Right renal pelvis (tissue), 4 donors: ENCODE measurements around the gene CEL. TPM values are rescaled to one million over a fixed set of nuclear protein-coding genes. Genes with fewer than 3 reads are reported as not detected.
"Not testable (repeated sequence)": the region's sequence is repeated elsewhere in the genome, so short reads cannot be mapped to it uniquely, and the experiment has no call there.

Experiments
- DNase-seq, 4 donors: peaks; one replicate each; pipeline ENCODE4 v3.0.0-alpha.2; 2013; ENCODE audit warnings: low read depth in 4 of 4, low spot score in 3 of 4, missing footprints in 1 of 4
- polyA plus RNA-seq, 4 donors: library from polyadenylated mRNA; unstranded; fragments of 120-200 nt; gene quantifications; one replicate each; pipeline ENCODE4 v1.2.1, GENCODE V29; 2013; ENCODE audit not compliant: insufficient read length in 4 of 4

The CEL gene
- polyA plus RNA-seq: 1 to 10 TPM; 3.3 to 5.4 (median 4.6) TPM

GRCh38 chr9:133061764-133062145 lies at the start of gene CEL:
Gene CEL, plus strand, starts transcription at chr9:133061981. Its CDS starts 22 bp downstream, at chr9:133062003.
- not testable (repeated sequence) for DNase-seq

GRCh38 chr9:133014696-133015095 lies 47.1 kb upstream of the CEL start:
- DNase-seq: no peak

GRCh38 chr9:133023117-133023890 lies 38.5 kb upstream of the CEL start:
- no peak for DNase-seq

- no peak for DNase-seq
These were observed 35.4 kb upstream of the CEL start for GRCh38 chr9:133026426-133026825.

- no peak for DNase-seq
These were observed 34.6 kb upstream of the CEL start for GRCh38 chr9:133027134-133027533.

- DNase-seq: no peak
These were observed 33.6 kb upstream of the CEL start for GRCh38 chr9:133028221-133028620.

- no peak for DNase-seq
These were observed 31.8 kb upstream of the CEL start for GRCh38 chr9:133029994-133030316.

GRCh38 chr9:133030317-133031129 lies 31.3 kb upstream of the CEL start, which contains the start of gene GTF3C5:
Gene GTF3C5, plus strand, starts transcription at chr9:133030997. Its CDS starts 15 bp downstream, at chr9:133031012.
- peak; percentile 89 to 99 (median 98) for DNase-seq

GRCh38 chr9:133031130-133031422 lies 30.7 kb upstream of the CEL start:
- no peak for DNase-seq

- DNase-seq: no peak
These were observed 30.3 kb upstream of the CEL start for GRCh38 chr9:133031496-133031911.

- DNase-seq: no peak
These were observed 29.6 kb upstream of the CEL start for GRCh38 chr9:133032171-133032570.

- DNase-seq: no peak
These were observed 26.1 kb upstream of the CEL start for GRCh38 chr9:133035669-133036068.

- DNase-seq: peak in 1 of 4 donors; percentile 16
These were observed 23.8 kb upstream of the CEL start for GRCh38 chr9:133037775-133038515.

GRCh38 chr9:133040892-133041479 lies 20.8 kb upstream of the CEL start:
- not testable (repeated sequence) for DNase-seq

- no peak for DNase-seq
These were observed 19.8 kb upstream of the CEL start for GRCh38 chr9:133041958-133042357.

- DNase-seq: no peak
These were observed 19.1 kb upstream of the CEL start for GRCh38 chr9:133042676-133043075.

GRCh38 chr9:133043449-133044035 lies 18.2 kb upstream of the CEL start:
- DNase-seq: no peak

- no peak for DNase-seq
These were observed 17.7 kb upstream of the CEL start for GRCh38 chr9:133044125-133044524.

GRCh38 chr9:133044661-133045060 lies 17.1 kb upstream of the CEL start:
- no peak for DNase-seq

- no peak for DNase-seq
These were observed 16.6 kb upstream of the CEL start for GRCh38 chr9:133045132-133045531.
